Measurements from ENCODE around the gene AUTS2.

The AUTS2 gene

DNA sequence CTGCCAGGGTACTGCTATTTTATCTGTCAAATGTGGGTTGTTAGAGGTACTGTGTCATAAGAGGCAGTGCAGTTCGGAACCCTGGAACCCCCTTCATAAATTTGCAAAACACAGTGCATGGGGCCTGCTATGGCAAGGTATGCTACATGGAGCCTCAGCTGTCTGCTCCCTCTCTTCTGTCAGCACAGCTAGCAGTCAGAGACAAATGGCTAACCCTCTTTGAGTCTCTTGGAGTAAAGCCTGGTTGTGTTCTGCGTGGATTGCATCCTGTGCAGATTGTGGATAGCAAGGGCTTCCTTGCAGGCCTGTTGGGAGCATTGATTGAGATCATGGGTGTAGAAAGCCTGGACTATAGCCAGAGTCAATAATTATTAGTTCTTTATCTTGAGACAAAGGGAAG, 397.8 kb downstream of the AUTS2 start:
- no peak overlapping the region for H3K23ac ChIP-seq (ENCODE audit: low read length)
- H3K18ac ChIP-seq (ENCODE audit: low read length), result no peak overlapping the region
- H3K9ac ChIP-seq (ENCODE audit: low read length), result no peak overlapping the region
- no peak overlapping the region for H4K5ac ChIP-seq (ENCODE audit: low read length)
- WGBS (ENCODE audit: extremely low coverage, insufficient coverage, low lambda C conversion rate), result no CpG with 5 or more reads among the region's 2 CpGs
- no peaks in the 10 kb centered on the region for H3K4me1 ChIP-seq (ENCODE audit: control insufficient read depth, low read depth, low read length)
- no peaks in the 10 kb centered on the region for H3K79me1 ChIP-seq (ENCODE audit: low read length)
- no peak overlapping the region for H2BK120ac ChIP-seq (ENCODE audit: low read depth, low read length)
- H3K56ac ChIP-seq (ENCODE audit: low read length), result no peak overlapping the region
- H3K27ac ChIP-seq (ENCODE audit: low read depth, low read length), result no peak overlapping the region
- no peaks in the 10 kb centered on the region for H3K27me3 ChIP-seq (ENCODE audit: insufficient read depth, low read length, poor library complexity)
- no peak for DNase-seq
- H2BK5ac ChIP-seq (ENCODE audit: low read length), result no peak overlapping the region
- H3K4me3 ChIP-seq (ENCODE audit: low read length), result no peak overlapping the region
- no peak overlapping the region for H3K4ac ChIP-seq (ENCODE audit: low read depth, low read length)
- no peak overlapping the region for H4K8ac ChIP-seq (ENCODE audit: low read depth, low read length)
- H3K79me2 ChIP-seq (ENCODE audit: control insufficient read depth, insufficient read depth, low read length), result no peaks in the 10 kb centered on the region
- no peak overlapping the region for H3K4me2 ChIP-seq (ENCODE audit: low read length)
- H2AK5ac ChIP-seq (ENCODE audit: low read length), result no peak overlapping the region
- no peak overlapping the region for H2BK15ac ChIP-seq (replicated peaks; ENCODE audit: low read depth)
- no peaks in the 10 kb centered on the region for H3K36me3 ChIP-seq (ENCODE audit: control insufficient read depth, insufficient read depth, low read length)

DNA sequence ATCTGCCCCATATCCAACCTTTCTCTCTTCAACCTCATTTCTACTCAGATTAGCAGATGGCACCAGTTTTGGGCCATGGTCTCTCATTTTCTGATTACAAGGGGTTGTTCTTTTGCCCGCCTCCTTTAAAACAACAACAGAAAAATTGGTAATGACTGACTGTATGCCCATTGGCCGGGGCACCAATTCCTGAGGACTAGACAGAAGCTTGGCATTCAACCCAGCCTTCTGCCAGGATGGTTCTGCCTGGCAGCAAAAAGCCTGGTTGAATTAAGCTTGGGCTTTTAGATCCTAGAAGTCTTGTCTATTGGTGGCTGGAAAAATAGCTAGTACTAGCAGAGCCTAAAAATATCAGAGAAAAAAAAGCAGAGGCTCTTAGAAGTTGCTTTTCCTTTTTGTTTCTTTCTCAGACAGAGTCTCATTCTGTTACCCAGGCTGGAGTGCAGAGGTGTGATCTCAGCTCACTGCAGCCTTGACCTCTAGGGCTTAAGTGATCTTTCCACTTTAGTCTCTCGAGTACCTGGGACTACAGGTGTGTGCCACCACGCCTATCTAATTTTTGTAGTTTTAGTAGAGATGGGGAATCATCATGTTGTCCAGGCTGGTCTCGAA, 402.6 kb downstream of the AUTS2 start:
- H3K79me2 ChIP-seq (ENCODE audit: control insufficient read depth, insufficient read depth, low read length), result no peaks in the 10 kb centered on the region
- H3K4me3 ChIP-seq (ENCODE audit: low read length), result no peak overlapping the region
- DNase-seq, result no peak
- no peak overlapping the region for H3K27ac ChIP-seq (ENCODE audit: low read depth, low read length)
- no peak overlapping the region for H3K23ac ChIP-seq (ENCODE audit: low read length)
- no peak overlapping the region for H2BK5ac ChIP-seq (ENCODE audit: low read length)
- no peaks in the 10 kb centered on the region for H3K4me1 ChIP-seq (ENCODE audit: control insufficient read depth, low read depth, low read length)
- WGBS (ENCODE audit: extremely low coverage, insufficient coverage, low lambda C conversion rate), result no CpG with 5 or more reads among the region's 5 CpGs
- H4K5ac ChIP-seq (ENCODE audit: low read length), result no peak overlapping the region
- no peak overlapping the region for H3K4ac ChIP-seq (ENCODE audit: low read depth, low read length)
- H3K56ac ChIP-seq (ENCODE audit: low read length), result no peak overlapping the region
- H2BK120ac ChIP-seq (ENCODE audit: low read depth, low read length), result no peak overlapping the region
- H3K27me3 ChIP-seq (ENCODE audit: insufficient read depth, low read length, poor library complexity), result no peaks in the 10 kb centered on the region
- H3K18ac ChIP-seq (ENCODE audit: low read length), result no peak overlapping the region
- no peak overlapping the region for H2AK5ac ChIP-seq (ENCODE audit: low read length)
- no peaks in the 10 kb centered on the region for H3K79me1 ChIP-seq (ENCODE audit: low read length)
- H4K8ac ChIP-seq (ENCODE audit: low read depth, low read length), result no peak overlapping the region
- no peak overlapping the region for H3K9ac ChIP-seq (ENCODE audit: low read length)
- H3K4me2 ChIP-seq (ENCODE audit: low read length), result no peak overlapping the region
- H3K36me3 ChIP-seq (ENCODE audit: control insufficient read depth, insufficient read depth, low read length), result no peaks in the 10 kb centered on the region
- no peak overlapping the region for H2BK15ac ChIP-seq (replicated peaks; ENCODE audit: low read depth)

DNA sequence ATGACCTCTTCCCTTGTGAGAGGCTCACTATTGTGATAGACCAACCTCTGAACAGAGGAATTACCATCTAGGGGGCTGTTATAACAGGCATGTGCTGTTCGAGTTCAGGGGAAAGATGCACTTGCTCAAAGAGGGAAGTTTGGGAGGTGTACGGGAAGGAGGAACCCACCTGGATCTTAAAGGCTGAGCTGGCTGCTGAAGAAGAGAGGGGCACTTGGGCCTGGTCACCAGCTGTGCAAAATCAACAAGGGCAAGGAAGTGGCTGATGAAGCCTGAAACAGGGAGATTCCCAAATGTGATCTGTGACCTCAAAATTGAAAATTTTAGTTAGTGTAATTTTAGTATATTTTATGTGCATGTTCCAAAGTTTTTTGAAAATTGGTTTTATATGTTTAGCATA, 407.2 kb downstream of the AUTS2 start:
- Histone ChIP-seq H2BK5ac (ENCODE audit: low read length) (no peak overlapping the region), H2AK5ac (ENCODE audit: low read length) (no peak overlapping the region), H3K27ac (ENCODE audit: low read depth, low read length) (no peak overlapping the region), H3K36me3 (ENCODE audit: control insufficient read depth, insufficient read depth, low read length) (no peaks in the 10 kb centered on the region), H2BK120ac (ENCODE audit: low read depth, low read length) (no peak overlapping the region), H3K27me3 (ENCODE audit: insufficient read depth, low read length, poor library complexity) (no peaks in the 10 kb centered on the region), H3K79me1 (ENCODE audit: low read length) (no peaks in the 10 kb centered on the region), H2BK15ac (replicated peaks; ENCODE audit: low read depth) (no peak overlapping the region), H4K5ac (ENCODE audit: low read length) (no peak overlapping the region), H3K79me2 (ENCODE audit: control insufficient read depth, insufficient read depth, low read length) (no peaks in the 10 kb centered on the region), H3K4me1 (ENCODE audit: control insufficient read depth, low read depth, low read length) (no peaks in the 10 kb centered on the region), H3K18ac (ENCODE audit: low read length) (no peak overlapping the region), H3K9ac (ENCODE audit: low read length) (no peak overlapping the region), H4K8ac (ENCODE audit: low read depth, low read length) (no peak overlapping the region), H3K4me2 (ENCODE audit: low read length) (no peak overlapping the region), H3K4ac (ENCODE audit: low read depth, low read length) (no peak overlapping the region), H3K4me3 (ENCODE audit: low read length) (no peak overlapping the region), H3K23ac (ENCODE audit: low read length) (no peak overlapping the region), H3K56ac (ENCODE audit: low read length) (no peak overlapping the region)
- no CpG with 5 or more reads among the region's 2 CpGs for WGBS (ENCODE audit: extremely low coverage, insufficient coverage, low lambda C conversion rate)
- no peak for DNase-seq

DNA sequence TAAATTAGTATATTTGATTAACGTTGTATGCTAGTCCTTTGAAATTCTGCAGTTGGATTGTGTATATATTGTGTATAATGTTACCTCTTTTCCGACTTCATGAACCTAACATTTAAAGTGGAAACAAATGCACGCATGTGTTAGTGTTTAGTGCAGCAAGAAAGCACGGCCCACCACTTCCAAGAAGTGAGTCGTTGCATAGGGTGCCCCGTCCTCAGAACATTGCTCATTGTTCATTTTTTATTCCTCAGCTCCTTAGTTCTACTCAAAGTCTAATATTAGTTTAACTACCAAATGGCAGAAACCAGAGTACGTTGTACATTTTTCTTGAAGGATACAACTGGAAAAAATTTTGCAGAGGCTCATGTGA, 407.6 kb downstream of the AUTS2 start:
- Histone ChIP-seq H3K18ac (ENCODE audit: low read length) (no peak overlapping the region), H3K79me2 (ENCODE audit: control insufficient read depth, insufficient read depth, low read length) (no peaks in the 10 kb centered on the region), H3K4me1 (ENCODE audit: control insufficient read depth, low read depth, low read length) (no peaks in the 10 kb centered on the region), H3K4ac (ENCODE audit: low read depth, low read length) (no peak overlapping the region), H3K36me3 (ENCODE audit: control insufficient read depth, insufficient read depth, low read length) (no peaks in the 10 kb centered on the region), H3K56ac (ENCODE audit: low read length) (no peak overlapping the region), H3K9ac (ENCODE audit: low read length) (no peak overlapping the region), H3K4me2 (ENCODE audit: low read length) (no peak overlapping the region), H2BK120ac (ENCODE audit: low read depth, low read length) (no peak overlapping the region), H3K27me3 (ENCODE audit: insufficient read depth, low read length, poor library complexity) (no peaks in the 10 kb centered on the region), H3K27ac (ENCODE audit: low read depth, low read length) (no peak overlapping the region), H2BK15ac (replicated peaks; ENCODE audit: low read depth) (no peak overlapping the region), H2BK5ac (ENCODE audit: low read length) (no peak overlapping the region), H3K4me3 (ENCODE audit: low read length) (no peak overlapping the region), H4K8ac (ENCODE audit: low read depth, low read length) (no peak overlapping the region), H3K23ac (ENCODE audit: low read length) (no peak overlapping the region), H3K79me1 (ENCODE audit: low read length) (no peaks in the 10 kb centered on the region), H4K5ac (ENCODE audit: low read length) (no peak overlapping the region), H2AK5ac (ENCODE audit: low read length) (no peak overlapping the region)
- WGBS (ENCODE audit: extremely low coverage, insufficient coverage, low lambda C conversion rate), result 100% methylated on average over 1 of the region's 7 CpGs
- DNase-seq, result no peak

DNA sequence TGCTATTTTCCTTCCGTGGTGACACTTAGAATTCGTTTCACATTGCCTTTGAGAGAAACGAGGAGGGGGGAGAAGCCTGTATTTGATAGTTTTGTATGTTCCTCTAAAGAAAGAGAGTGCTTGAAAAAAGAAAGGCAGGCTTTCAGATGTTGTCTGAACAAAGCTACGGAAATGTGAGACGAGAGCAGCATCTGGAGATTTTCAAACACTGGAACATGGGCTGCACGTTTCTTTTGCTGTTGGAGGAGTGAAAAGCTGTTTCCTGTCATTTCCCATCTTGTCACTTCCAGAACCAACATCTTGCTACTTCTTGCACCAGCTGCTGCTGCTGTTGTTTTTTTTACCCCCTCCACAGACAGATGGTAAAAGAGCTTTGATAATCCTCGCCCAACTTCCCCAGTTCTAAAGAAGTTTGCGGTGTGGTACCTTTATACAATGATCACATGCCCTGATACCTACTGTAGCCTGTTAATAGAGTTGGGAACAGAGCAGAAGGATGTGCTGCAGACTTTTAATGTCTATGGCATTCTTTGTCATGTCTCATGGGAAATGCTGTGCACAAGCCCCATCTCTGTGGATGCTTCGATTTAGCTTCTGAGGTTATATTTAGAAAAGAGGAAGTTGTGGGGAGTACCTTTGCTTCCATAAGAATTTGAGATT, 408.1 kb downstream of the AUTS2 start:
- Histone ChIP-seq H3K4ac (ENCODE audit: low read depth, low read length) (no peak overlapping the region), H3K23ac (ENCODE audit: low read length) (no peak overlapping the region), H3K4me3 (ENCODE audit: low read length) (no peak overlapping the region), H3K4me2 (ENCODE audit: low read length) (no peak overlapping the region), H3K27ac (ENCODE audit: low read depth, low read length) (no peak overlapping the region), H4K8ac (ENCODE audit: low read depth, low read length) (no peak overlapping the region), H3K27me3 (ENCODE audit: insufficient read depth, low read length, poor library complexity) (no peaks in the 10 kb centered on the region), H2BK5ac (ENCODE audit: low read length) (no peak overlapping the region), H3K36me3 (ENCODE audit: control insufficient read depth, insufficient read depth, low read length) (no peaks in the 10 kb centered on the region), H3K9ac (ENCODE audit: low read length) (no peak overlapping the region), H3K4me1 (ENCODE audit: control insufficient read depth, low read depth, low read length) (no peaks in the 10 kb centered on the region), H3K56ac (ENCODE audit: low read length) (no peak overlapping the region), H2BK15ac (replicated peaks; ENCODE audit: low read depth) (no peak overlapping the region), H3K79me1 (ENCODE audit: low read length) (no peaks in the 10 kb centered on the region), H3K18ac (ENCODE audit: low read length) (no peak overlapping the region), H2AK5ac (ENCODE audit: low read length) (no peak overlapping the region), H2BK120ac (ENCODE audit: low read depth, low read length) (no peak overlapping the region), H3K79me2 (ENCODE audit: control insufficient read depth, insufficient read depth, low read length) (no peaks in the 10 kb centered on the region), H4K5ac (ENCODE audit: low read length) (no peak overlapping the region)
- no peak for DNase-seq
- WGBS (ENCODE audit: extremely low coverage, insufficient coverage, low lambda C conversion rate), result no CpG with 5 or more reads among the region's 9 CpGs

- no peak overlapping the region for H2BK15ac ChIP-seq (replicated peaks; ENCODE audit: low read depth)
- H3K4me1 ChIP-seq (ENCODE audit: control insufficient read depth, low read depth, low read length), result no peaks in the 10 kb centered on the region
- no peak overlapping the region for H3K18ac ChIP-seq (ENCODE audit: low read length)
- no peaks in the 10 kb centered on the region for H3K27me3 ChIP-seq (ENCODE audit: insufficient read depth, low read length, poor library complexity)
- H3K79me2 ChIP-seq (ENCODE audit: control insufficient read depth, insufficient read depth, low read length), result no peaks in the 10 kb centered on the region
- no peak overlapping the region for H2BK5ac ChIP-seq (ENCODE audit: low read length)
- H3K4ac ChIP-seq (ENCODE audit: low read depth, low read length), result no peak overlapping the region
- no peak overlapping the region for H3K27ac ChIP-seq (ENCODE audit: low read depth, low read length)
- H4K8ac ChIP-seq (ENCODE audit: low read depth, low read length), result no peak overlapping the region
- H2AK5ac ChIP-seq (ENCODE audit: low read length), result no peak overlapping the region
- H3K9ac ChIP-seq (ENCODE audit: low read length), result no peak overlapping the region
- no peak overlapping the region for H3K4me3 ChIP-seq (ENCODE audit: low read length)
- H3K79me1 ChIP-seq (ENCODE audit: low read length), result no peaks in the 10 kb centered on the region
- 100% methylated on average over 1 of the region's 4 CpGs for WGBS (ENCODE audit: extremely low coverage, insufficient coverage, low lambda C conversion rate)
- H4K5ac ChIP-seq (ENCODE audit: low read length), result no peak overlapping the region
- H3K56ac ChIP-seq (ENCODE audit: low read length), result no peak overlapping the region
- no peaks in the 10 kb centered on the region for H3K36me3 ChIP-seq (ENCODE audit: control insufficient read depth, insufficient read depth, low read length)
- no peak for DNase-seq
- no peak overlapping the region for H2BK120ac ChIP-seq (ENCODE audit: low read depth, low read length)
- no peak overlapping the region for H3K23ac ChIP-seq (ENCODE audit: low read length)
- no peak overlapping the region for H3K4me2 ChIP-seq (ENCODE audit: low read length)
Observed at GRCh38 chr7:70008466-70008865, 410.2 kb downstream of the AUTS2 start.

Measured in mesendoderm (in vitro differentiated cells).